Vagina (tissue), 2 donors: ENCODE measurements around the gene RAN. TPM values are rescaled to one million over a fixed set of nuclear protein-coding genes. Genes with fewer than 3 reads are reported as not detected.

Source experiments
- DNase-seq, 2 donors: peaks; one replicate each; pipeline ENCODE4 v3.0.0-alpha.2; 2017; ENCODE audit errors: extremely low spot score in 2 of 2
- H3K27ac ChIP-seq: fragments of 200-600 bp; sonication (generic); one replicate; pipeline ENCODE4 v1.5.1; 2019
- H3K27me3 ChIP-seq: fragments of 200-600 bp; sonication (generic); one replicate; pipeline ENCODE4 v1.5.1; 2019
- H3K36me3 ChIP-seq, 2 donors: fragments of 200-600 bp; sonication (generic); one replicate each; pipeline ENCODE4 v1.5.1; 2017 to 2019
- H3K4me1 ChIP-seq: fragments of 200-600 bp; sonication (generic); one replicate; pipeline ENCODE4 v1.5.1; 2019
- H3K4me3 ChIP-seq, 2 donors: fragments of 200-600 bp; sonication (generic); 1 replicate in 1 of 2; 2 replicates in 1 of 2; pipeline ENCODE4 v1.5.1; 2016 to 2019
- H3K9me3 ChIP-seq: fragments of 200-600 bp; sonication (generic); one replicate; pipeline ENCODE4 v1.5.1; 2019
- POLR2A ChIP-seq, 2 donors: fragments of 450-650 bp; IDR thresholded peaks; one replicate each; pipeline ENCODE4 v1.6.1; 2017; ENCODE audit warnings: antibody characterized with exemption in 2 of 2, mild to moderate bottlenecking in 2 of 2, moderate library complexity in 2 of 2
- POLR2AphosphoS5 ChIP-seq, 2 donors: sonication (generic); formaldehyde crosslinking; IDR thresholded peaks; one replicate each; pipeline ENCODE4 v1.9.0; 2017; ENCODE audit warnings: antibody characterized with exemption in 2 of 2, mild to moderate bottlenecking in 2 of 2, low read depth in 1 of 2; ENCODE audit not compliant: insufficient read depth in 1 of 2
- intact Hi-C: fragments of 100-400 bp; cut with DNase I; formaldehyde crosslinking; loops from one replicate; pipeline ENCODE4 v1.15.1; 2023
- total RNA-seq: library from RNA; depleted of rRNA; stranded (reverse); fragments of >200 nt; gene quantifications from one replicate; pipeline ENCODE4 v1.2.3, GENCODE V29; 2016
- TF ChIP-seq, protein P1 (sequence below), 3 experiments: fragments of 450-650 bp in 2 of 3; fragments of 200-600 bp in 1 of 3; sonication (generic) in 1 of 3; IDR thresholded peaks; one replicate each; pipeline ENCODE4 v1.5.1; 2017 to 2019; ENCODE audit warnings: antibody characterized with exemption in 3 of 3, mild to moderate bottlenecking in 2 of 3, moderate library complexity in 2 of 3

The RAN gene
- total RNA-seq, 1 donor from 2014 or later: 250 TPM

DNA sequence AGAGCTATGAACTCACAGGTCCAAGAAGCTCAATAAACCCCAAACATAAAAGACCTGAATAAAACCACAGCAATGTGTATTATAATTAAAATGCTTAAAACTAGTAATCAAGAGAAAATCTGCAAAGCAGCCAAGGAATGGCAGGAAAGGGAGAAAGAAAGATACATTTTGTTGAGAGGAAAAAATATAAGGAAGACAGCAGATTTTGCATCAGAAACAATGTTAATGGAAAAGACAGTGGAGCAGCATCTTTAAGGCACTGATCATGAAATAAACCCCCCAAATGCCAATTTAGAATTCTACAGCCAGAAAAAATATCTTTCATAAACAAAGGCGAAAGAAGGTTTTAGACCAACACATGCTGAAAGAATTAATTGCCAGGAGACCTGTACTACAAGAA is 39.3 kb downstream of the RAN start:
- no peaks in the 10 kb centered on the region for H3K27me3 ChIP-seq
- no peaks in the 10 kb centered on the region for H3K9me3 ChIP-seq
- DNase-seq: no peak
- H3K4me1 ChIP-seq: peaks cover 4% of the 10 kb centered on the region
- no peaks in the 10 kb centered on the region for H3K36me3 ChIP-seq
- TF ChIP-seq POLR2AphosphoS5 (IDR thresholded peaks at IDR 0.05; ENCODE audit: insufficient read depth in 1 of 2, low read depth in 1 of 2) (no peak), POLR2A (IDR thresholded peaks at IDR 0.05) (no peak)
- TF ChIP-seq, protein P1, sequence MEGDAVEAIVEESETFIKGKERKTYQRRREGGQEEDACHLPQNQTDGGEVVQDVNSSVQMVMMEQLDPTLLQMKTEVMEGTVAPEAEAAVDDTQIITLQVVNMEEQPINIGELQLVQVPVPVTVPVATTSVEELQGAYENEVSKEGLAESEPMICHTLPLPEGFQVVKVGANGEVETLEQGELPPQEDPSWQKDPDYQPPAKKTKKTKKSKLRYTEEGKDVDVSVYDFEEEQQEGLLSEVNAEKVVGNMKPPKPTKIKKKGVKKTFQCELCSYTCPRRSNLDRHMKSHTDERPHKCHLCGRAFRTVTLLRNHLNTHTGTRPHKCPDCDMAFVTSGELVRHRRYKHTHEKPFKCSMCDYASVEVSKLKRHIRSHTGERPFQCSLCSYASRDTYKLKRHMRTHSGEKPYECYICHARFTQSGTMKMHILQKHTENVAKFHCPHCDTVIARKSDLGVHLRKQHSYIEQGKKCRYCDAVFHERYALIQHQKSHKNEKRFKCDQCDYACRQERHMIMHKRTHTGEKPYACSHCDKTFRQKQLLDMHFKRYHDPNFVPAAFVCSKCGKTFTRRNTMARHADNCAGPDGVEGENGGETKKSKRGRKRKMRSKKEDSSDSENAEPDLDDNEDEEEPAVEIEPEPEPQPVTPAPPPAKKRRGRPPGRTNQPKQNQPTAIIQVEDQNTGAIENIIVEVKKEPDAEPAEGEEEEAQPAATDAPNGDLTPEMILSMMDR (IDR thresholded peaks at IDR 0.05): no peak
- intact Hi-C loops: no loop called here
- no peak overlapping the region for H3K27ac ChIP-seq
- no peak overlapping the region for H3K4me3 ChIP-seq

DNA sequence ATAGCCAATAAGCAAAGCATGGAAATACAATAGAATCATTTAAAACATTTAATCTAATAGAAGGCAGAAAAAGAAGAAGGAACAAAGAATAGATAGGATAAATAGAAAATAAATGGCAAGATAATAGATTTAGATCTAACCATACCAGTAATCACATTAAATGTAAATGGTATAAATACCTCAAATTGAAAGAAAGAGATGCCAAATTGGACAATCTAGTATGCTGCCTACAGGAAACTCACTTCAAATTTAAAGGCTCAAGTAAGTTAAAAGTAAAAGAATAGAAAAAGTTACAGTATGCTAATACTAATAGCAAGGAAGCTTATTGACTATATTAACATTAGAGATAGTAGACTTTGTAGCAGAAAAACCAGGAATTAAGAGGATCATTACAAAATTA is 40.1 kb downstream of the RAN start:
- H3K27me3 ChIP-seq: no peaks in the 10 kb centered on the region
- no peak overlapping the region for H3K4me3 ChIP-seq
- TF ChIP-seq POLR2AphosphoS5 (IDR thresholded peaks at IDR 0.05; ENCODE audit: insufficient read depth in 1 of 2, low read depth in 1 of 2) (no peak), POLR2A (IDR thresholded peaks at IDR 0.05) (no peak)
- TF ChIP-seq, protein P1 (IDR thresholded peaks at IDR 0.05): no peak
- no peak overlapping the region for H3K27ac ChIP-seq
- intact Hi-C loops: no loop called here
- DNase-seq: no peak
- no peaks in the 10 kb centered on the region for H3K36me3 ChIP-seq
- H3K9me3 ChIP-seq: no peaks in the 10 kb centered on the region
- peaks cover 12% of the 10 kb centered on the region for H3K4me1 ChIP-seq

DNA sequence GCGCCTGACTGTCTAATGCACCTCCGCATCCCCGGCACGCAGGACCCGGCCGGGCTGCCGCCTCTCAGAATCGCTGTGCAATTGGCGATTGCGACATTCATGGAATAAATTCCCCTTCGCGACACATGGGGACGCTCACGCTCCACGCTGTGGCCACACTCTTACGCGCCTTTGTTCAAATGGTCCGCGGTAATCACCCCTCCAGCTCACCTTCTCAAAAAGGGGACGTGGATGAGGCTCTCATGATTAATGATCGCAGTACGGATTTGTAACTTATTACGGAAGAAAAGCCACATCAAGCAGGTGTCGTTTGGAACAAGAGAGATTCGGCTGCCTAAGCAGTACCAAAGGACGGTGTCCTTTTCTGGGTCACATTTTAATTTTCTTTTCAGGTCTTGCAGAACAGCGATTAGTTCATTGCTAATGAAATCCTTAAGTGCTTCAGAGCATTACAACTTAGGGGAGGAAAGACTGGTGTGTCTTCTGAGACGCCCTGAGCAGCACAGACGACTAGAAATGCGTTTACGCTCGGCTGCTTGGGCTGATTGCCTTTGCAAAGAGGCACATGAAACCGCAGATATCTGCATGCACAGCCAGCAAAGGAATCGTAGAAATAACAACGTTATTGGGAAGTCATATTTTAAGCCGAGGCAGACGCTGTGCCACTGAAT is 44.5 kb downstream of the RAN start:
- Histone ChIP-seq H3K9me3 (no peaks in the 10 kb centered on the region), H3K27ac (peak overlapping the region; percentile 77), H3K4me3 (peak overlapping the region in 1 of 2 donors; percentile 36), H3K4me1 (peaks cover 13% of the 10 kb centered on the region), H3K27me3 (no peaks in the 10 kb centered on the region), H3K36me3 (no peaks in the 10 kb centered on the region)
- TF ChIP-seq, protein P1 (IDR thresholded peaks at IDR 0.05): peak; percentile 74 to 98 (median 78)
- peak in 1 of 2 donors; percentile 46 for TF ChIP-seq POLR2AphosphoS5 (IDR thresholded peaks at IDR 0.05; ENCODE audit: insufficient read depth in 1 of 2, low read depth in 1 of 2)
- no peak for TF ChIP-seq POLR2A (IDR thresholded peaks at IDR 0.05)
- intact Hi-C loops: no loop called here
- no peak for DNase-seq

DNA sequence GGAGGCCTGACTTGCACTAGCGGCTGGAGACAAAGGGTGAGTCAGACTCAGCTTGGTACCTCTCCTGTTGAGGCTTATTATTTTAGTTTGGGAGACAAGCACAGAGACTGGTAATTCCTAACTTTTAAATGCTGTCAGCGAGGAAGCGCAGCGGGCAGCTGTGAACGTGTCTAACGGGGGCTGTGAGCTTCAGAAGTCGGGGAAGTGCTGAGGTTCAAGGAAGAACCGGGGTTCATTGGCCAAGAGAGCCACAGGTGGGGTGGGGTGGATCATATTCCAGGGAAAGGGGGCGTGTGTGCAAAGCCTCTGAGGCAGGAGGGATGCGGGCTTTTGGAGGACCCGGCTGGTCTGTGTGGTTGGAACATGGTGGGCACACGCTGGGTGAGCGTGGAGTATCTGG is 45.7 kb downstream of the RAN start:
- Histone ChIP-seq H3K27ac (no peak overlapping the region), H3K36me3 (no peaks in the 10 kb centered on the region), H3K27me3 (no peaks in the 10 kb centered on the region), H3K4me1 (peaks cover 13% of the 10 kb centered on the region), H3K9me3 (no peaks in the 10 kb centered on the region), H3K4me3 (no peak overlapping the region)
- DNase-seq: no peak
- intact Hi-C loops: no loop called here
- TF ChIP-seq, protein P1 (IDR thresholded peaks at IDR 0.05): no peak
- TF ChIP-seq POLR2A (IDR thresholded peaks at IDR 0.05) (no peak), POLR2AphosphoS5 (IDR thresholded peaks at IDR 0.05; ENCODE audit: insufficient read depth in 1 of 2, low read depth in 1 of 2) (no peak)

DNA sequence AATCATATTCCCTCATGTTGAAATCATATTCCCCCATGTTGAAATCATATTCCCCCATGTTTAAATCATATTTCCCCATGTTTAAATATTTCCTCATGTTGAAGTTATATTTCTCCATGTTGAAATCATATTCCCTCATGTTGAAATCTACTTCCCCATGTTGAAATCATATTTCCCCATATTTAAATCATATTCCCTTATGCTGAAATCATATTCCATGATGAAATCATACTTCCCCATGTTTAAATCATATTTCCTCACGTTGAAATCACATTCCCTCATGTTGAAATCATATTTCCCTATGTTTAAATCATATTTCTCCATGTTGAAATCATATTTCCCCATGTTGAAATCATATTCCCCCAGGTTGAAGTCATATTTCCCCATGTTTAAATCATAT is 47.2 kb downstream of the RAN start:
- Histone ChIP-seq H3K27ac (no peak overlapping the region), H3K4me1 (peaks cover 25% of the 10 kb centered on the region), H3K9me3 (no peaks in the 10 kb centered on the region), H3K36me3 (no peaks in the 10 kb centered on the region), H3K4me3 (no peak overlapping the region), H3K27me3 (no peaks in the 10 kb centered on the region)
- TF ChIP-seq, protein P1 (IDR thresholded peaks at IDR 0.05): no peak
- TF ChIP-seq POLR2A (IDR thresholded peaks at IDR 0.05) (no peak), POLR2AphosphoS5 (IDR thresholded peaks at IDR 0.05; ENCODE audit: insufficient read depth in 1 of 2, low read depth in 1 of 2) (no peak)
- DNase-seq: no peak
- intact Hi-C loops: no loop called here
